ENCODE data around the gene AARS2. TPM values are rescaled to one million over a fixed set of nuclear protein-coding genes. Genes with fewer than 3 reads are reported as not detected.
A peak's percentile ranks its signal among the peaks of the same experiment; 100 is the strongest.

The AARS2 gene
- total RNA-seq, 4 donors from 2014 or later: 6.9 to 12.3 (median 7.6) TPM

DNA sequence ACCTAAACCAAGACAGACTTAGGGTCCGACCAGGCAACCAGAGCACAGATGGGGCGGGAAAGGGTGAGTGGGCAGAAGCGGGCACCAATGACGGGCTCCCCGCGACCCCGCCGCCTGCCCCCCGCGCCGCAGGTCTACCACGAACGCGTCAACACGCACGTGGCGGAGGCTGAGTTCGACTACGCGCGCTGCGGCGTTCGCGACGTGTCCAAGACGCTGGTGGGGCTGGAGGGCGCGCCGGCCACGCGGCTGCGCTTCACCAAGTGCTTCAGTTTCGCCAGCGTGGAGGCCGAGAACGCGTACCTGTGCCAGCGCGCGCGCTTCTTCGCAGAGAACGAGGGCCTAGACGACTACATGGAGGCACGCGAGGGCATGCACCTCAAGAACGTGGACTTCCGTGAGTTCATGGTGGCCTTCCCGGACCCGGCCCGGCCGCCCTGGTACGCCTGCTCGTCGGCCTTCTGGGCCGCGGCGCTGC is 37.8 kb downstream of the AARS2 start:
- ATAC-seq (ENCODE audit: low FRiP score) (peak; percentile 5), DNase-seq (ENCODE audit: low spot score) (no peak)
- TF ChIP-seq, protein P1, sequence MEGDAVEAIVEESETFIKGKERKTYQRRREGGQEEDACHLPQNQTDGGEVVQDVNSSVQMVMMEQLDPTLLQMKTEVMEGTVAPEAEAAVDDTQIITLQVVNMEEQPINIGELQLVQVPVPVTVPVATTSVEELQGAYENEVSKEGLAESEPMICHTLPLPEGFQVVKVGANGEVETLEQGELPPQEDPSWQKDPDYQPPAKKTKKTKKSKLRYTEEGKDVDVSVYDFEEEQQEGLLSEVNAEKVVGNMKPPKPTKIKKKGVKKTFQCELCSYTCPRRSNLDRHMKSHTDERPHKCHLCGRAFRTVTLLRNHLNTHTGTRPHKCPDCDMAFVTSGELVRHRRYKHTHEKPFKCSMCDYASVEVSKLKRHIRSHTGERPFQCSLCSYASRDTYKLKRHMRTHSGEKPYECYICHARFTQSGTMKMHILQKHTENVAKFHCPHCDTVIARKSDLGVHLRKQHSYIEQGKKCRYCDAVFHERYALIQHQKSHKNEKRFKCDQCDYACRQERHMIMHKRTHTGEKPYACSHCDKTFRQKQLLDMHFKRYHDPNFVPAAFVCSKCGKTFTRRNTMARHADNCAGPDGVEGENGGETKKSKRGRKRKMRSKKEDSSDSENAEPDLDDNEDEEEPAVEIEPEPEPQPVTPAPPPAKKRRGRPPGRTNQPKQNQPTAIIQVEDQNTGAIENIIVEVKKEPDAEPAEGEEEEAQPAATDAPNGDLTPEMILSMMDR (IDR thresholded peaks at IDR 0.05): no peak

DNA sequence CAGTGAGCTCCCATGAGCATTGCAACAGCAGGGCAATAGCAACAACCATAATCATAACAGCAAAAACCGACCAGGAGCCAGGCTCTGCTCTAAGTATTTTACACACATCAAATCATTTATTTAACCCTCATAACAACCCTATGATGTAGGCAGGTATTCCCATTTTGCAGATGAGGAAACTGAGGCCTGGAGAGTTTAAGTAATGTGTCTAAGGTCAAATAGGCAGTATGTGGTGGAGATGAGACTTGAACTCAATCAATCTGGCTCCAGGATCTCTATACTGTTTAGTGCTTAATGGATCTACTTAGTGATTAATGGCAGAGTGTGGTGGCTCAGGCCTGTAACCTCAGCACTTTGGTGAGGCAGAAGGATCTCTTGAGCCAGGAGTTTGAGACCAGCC is 39.5 kb downstream of the AARS2 start:
- TF ChIP-seq, protein P1 (IDR thresholded peaks at IDR 0.05): no peak
- no peak for DNase-seq (ENCODE audit: low spot score)
- ATAC-seq (ENCODE audit: low FRiP score): no peak

DNA sequence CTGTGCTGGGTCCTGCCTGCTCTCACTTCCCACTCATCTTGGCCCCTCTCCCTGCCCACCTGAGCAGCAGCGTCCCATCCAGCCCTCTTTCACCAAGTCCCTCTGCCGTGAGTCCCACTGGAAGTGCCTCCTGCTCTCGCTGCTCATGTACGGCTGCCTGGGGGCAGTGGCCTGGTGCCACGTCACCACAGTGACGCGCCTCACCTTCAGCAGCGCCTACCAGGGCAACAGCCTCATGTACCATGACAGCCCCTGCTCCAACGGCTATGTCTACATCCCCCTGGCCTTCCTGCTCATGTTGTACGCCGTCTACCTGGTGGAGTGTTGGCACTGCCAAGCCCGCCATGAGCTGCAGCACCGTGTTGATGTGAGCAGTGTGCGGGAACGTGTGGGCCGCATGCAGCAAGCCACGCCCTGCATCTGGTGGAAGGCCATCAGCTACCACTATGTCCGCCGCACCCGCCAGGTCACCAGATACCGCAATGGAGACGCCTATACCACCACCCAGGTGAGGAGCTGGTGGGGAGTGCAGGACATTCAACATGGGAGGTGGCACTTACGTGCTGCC is 40.1 kb downstream of the AARS2 start:
- DNase-seq (ENCODE audit: low spot score): no peak
- TF ChIP-seq, protein P1 (IDR thresholded peaks at IDR 0.05): no peak
- no peak for ATAC-seq (ENCODE audit: low FRiP score)

DNA sequence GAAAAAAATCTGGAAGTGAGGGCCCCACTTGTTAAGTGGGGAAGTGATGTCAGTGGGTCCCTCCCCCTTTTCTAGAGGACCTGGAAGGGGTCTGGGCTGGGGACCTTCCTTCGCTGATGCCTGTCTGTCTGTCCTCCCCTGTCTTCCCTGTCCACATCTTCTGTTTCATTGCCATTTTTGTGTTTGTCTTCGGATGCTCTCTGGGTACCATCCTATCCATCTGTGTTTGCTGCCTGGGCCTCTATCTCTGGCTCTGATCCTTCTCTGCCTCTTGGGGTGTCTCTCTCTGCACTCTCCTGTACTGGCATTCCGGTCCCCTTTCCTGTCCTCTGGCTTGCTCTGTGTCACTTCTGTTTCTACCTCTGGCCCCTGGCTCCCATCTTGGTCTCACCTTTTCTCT is 40.6 kb downstream of the AARS2 start:
- TF ChIP-seq, protein P1 (IDR thresholded peaks at IDR 0.05): no peak
- ATAC-seq (ENCODE audit: low FRiP score): no peak
- DNase-seq (ENCODE audit: low spot score): no peak

DNA sequence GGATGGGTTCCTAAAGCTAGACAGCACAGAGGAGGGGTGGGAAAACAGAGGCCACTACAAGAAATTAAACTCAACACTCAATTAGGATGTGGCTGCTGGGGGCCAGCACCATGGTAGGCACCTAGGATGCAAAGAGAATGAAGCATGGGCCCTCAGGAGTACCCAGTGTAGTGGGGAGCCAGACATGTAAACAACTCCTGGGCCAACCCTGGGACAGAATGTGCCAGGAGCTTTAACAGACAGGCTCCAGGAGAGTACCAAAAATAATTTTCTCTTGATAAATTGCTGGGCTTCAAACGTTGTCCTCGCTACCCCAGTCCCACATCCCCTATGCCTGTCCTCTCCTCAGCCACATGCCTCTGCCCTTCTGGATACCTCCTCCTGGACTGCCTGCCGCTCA is 41.2 kb downstream of the AARS2 start:
- TF ChIP-seq, protein P1 (IDR thresholded peaks at IDR 0.05): no peak
- ATAC-seq (ENCODE audit: low FRiP score) (no peak), DNase-seq (ENCODE audit: low spot score) (no peak)

DNA sequence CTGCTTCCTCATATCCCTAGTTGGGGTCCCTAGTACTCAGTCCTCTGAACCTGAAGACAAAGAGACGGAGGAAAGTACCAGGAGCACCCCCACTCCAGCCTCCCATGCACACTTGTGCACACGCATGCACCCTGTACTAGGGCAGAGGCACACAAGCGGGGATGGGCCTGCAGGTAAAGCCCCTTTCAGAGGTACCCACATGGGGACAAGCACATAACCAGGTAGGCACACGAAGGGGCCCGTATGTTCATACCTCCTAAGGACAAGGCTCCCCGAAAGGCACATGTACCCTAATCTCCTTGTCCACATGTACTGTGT is 41.8 kb downstream of the AARS2 start:
- DNase-seq (ENCODE audit: low spot score): no peak
- TF ChIP-seq, protein P1 (IDR thresholded peaks at IDR 0.05): no peak
- no peak for ATAC-seq (ENCODE audit: low FRiP score)

DNA sequence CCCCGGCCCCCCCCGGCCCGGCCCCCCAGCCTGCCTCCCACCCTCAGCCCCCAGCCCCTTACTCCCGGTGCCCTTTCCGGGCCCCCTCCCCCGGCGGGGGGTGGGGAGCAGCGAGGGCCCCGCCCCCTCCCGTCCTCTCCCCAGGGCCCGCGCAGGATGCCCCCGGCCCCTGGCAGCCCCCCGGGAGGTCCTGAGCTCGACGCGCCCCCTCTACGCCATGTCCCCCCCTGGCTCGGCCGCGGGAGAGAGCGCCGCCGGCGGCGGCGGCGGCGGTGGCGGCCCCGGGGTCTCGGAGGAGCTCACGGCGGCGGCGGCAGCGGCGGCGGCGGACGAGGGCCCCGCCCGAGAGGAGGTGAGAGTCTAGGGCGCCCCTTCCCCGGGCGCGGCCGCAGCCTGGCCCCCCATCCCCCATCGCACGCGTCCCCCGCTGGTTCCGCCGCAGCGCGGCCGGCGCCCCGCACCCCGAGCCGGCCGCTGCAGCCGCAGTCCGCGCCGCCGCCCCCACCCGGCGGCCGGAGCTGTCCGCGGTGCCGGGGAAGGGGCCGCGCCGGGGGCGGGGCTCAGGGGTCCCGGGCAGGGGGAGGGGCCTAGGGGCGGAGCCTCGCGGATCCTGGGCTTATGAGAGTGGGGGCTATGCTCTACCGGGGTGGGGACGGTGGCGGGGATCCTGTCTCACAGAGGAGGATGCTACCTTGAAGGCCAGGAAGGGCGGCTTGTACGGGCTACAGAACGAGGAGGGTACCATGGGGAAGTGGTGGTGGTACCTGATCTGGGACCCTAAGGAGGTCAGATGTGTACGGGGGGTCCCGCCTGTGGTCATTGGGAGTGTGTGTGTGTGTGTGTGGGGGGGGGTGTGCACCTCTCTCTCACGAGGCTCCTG is 42.4 kb downstream of the AARS2 start:
- TF ChIP-seq, protein P1 (IDR thresholded peaks at IDR 0.05): no peak
- ATAC-seq (ENCODE audit: low FRiP score) (no peak), DNase-seq (ENCODE audit: low spot score) (no peak)

Measured in omental fat pad (tissue), 4 donors.